ENCODE results near the gene SLC37A1.

The SLC37A1 gene

DNA sequence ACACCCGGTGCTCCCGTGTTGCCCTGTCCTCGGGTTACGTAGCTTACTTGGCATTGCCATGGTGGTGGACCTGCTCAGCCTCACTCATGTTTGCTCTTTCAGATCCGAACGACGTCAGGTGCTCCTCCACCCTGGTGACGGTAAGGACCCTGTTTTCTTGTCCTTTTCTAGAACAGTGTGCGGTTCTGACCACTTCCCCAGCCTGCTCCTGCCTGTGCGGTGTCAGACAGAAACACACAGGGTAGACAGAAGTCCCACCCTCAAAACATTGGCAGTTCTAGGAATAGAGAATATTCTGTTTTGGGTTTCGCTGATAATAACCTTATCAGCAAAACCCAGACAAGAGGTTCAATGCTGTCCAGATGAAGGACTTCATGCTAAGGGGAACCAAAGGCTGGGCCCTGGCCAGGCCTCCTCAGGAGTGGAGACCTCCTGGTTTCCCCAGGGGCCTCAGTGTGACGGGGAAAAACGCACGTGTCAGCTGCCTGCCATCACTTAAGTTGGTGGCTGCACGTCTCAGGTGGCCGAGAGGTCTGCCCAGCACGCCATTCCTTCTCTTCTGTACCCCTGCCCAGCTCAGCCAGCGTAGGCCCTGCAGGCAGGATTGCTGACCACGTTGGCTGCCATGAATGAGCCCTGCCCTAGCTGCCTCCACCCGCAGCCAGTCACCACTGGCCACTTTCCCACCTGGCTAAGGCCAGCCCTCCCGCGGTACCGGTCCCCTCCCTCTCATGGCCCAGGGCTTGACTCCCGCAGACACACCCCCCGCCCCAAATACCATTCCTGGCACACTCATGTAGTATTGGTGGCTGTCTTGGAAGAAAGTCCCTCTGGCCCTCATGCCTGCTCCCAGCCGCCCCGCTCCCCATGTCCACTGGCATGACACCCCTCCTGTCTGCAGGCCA, 33.6 kb downstream of the SLC37A1 start:
- peak; percentile 92 for DNase-seq

- DNase-seq = no peak
Observed at GRCh38 chr21:42547906-42548365, 34.3 kb downstream of the SLC37A1 start.

DNA sequence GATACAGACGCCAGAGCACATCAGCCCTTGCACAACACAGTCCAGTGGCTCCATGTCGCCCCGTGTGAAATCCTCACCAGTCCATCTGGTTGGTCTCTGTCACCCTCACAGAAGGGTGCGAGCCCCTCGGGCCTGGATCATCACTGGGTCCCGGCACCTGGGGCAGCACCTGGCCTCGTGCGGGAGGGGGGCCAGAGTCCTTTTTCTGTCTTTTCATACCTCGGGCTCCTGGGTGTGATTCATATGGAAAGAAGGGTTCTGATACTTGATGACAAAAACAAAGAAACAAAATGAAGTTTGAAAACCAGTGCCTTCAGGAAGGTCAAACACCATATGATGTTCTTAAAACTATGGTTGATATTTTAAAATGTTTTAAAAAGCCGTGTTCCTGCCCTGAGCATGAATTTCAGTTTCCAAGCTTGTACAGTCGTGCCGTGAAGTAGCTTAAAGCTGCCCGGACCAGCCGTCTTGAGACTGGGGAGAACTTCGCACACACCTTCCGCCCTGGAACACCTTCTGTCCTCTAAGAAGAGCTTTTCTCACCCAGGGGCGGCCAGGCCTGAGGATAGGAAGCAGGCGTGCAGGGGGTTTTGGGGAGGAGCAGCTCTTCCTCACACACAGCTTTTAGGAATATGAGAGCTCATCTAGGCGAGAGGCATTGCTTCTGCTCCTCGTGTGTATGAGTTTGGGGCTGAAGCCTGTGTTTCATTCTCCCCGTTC, 35.2 kb downstream of the SLC37A1 start:
- no peak for DNase-seq

DNA sequence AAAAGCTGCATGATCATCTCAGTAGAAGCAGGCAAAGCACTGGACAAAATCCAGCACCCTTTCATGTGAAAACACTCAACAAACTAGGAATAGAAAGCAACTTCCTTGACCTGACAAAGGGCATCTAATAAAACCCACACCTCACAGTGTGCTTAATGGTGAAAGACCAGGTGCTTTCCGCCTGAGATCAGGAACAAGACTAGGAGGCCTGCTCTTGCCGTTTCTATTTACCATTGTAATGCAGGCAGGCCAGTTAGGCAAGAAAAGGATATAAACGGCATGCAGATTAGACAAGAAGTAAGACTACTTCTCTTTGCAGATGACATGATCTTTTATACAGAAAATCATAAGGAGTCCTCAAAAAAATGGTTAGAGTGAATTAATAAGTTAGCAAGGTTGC, 37.2 kb downstream of the SLC37A1 start:
- no peak for DNase-seq

GRCh38 chr21:42552407-42553336, 39.0 kb downstream of the SLC37A1 start:
- DNase-seq = no peak

DNA sequence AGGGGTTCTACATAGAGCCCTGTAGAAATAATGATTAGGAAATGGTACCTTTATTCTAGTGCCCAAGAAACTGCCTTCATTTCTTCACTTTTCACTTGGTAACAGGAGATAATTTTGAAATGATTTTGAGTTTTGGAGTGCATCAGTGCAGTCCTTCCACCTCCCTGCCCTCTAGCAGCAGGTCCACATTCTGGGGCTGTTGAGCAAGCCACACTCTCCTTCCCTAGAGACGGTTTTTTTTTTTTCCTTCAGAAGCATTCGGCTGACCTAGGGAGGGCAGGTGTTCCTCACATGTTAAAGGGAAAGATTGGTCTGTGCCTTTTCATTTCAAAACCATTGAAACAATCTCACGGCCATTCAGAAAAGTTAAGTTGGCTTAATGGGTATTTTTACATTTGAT, 39.8 kb downstream of the SLC37A1 start:
- no peak for DNase-seq

- no peak for DNase-seq
Observed at GRCh38 chr21:42554251-42554961, 40.8 kb downstream of the SLC37A1 start.

DNA sequence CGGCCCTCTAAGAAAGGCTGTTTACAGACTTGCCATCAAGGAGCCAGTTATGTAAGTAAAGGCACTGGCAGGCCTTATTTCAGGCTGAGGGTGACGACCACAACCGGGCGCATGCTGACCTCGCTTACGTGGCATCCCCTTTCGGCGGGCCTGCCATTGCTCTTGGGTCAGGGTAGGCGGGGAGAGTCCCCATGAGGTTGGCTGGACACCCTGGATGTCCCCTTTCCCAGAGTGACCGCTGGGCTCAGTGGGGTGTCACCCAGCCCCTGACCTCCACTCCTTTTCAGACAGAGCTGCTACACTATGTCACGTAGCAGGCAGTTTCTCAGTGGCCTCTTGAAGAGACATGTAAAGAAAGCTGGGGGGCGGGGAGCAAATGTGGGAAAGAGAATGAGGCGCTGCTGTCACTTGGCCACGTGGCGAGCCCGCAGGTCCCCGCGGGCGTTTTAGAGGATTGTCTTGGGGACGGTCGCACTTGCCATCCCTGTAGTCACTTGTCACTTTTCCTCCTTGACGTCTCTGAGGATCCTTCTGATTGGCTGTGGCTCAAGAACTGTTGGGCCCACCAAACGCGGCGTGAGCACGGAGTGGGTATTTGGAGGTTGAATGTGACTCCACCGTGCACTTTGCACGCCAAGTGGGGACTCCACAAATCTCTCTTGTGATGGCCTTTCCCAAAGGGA, 42.2 kb downstream of the SLC37A1 start:
- DNase-seq = no peak

DNA sequence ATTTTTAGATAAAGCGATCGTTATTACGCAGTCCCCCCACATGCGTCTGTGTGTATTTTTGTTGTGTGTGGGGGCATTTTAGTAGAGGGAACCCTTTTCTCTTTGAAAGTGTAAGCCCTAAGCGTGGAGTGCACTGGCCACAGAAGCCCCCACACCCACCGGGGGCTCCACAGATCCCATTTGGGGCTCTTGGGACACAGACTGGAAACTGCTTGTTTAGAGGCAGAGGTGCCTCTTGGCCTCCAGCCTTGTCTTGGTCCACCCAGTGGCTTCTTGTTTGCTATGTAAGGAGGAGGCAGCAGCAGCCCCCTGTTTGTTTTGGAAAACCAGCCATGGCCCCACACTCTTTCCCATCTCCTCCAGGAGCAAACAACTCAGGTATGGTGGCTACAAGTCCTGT, 42.8 kb downstream of the SLC37A1 start:
- DNase-seq = no peak

DNA sequence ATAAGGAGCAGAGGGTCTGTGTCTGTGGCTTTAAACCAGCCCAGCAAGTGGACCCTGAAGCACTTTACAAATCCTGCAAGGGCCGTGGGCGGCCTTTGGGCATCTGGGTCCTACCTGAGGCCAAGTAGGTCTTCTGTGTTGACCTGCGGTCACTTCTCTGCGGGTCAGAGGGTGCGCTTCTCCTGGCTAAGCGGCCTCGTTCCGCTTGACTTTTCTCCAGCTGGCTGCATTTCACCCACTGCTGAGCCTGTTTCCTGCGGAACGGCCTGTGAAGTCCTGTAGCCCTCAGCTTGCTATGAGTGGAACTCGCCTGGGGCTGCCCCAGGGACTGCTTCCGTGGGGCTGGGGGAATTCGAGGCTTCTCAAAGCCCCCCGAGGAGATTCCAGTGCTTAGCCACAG, 43.3 kb downstream of the SLC37A1 start:
- no peak for DNase-seq

GRCh38 chr21:42557420-42557819, 43.8 kb downstream of the SLC37A1 start:
- DNase-seq = no peak

DNA sequence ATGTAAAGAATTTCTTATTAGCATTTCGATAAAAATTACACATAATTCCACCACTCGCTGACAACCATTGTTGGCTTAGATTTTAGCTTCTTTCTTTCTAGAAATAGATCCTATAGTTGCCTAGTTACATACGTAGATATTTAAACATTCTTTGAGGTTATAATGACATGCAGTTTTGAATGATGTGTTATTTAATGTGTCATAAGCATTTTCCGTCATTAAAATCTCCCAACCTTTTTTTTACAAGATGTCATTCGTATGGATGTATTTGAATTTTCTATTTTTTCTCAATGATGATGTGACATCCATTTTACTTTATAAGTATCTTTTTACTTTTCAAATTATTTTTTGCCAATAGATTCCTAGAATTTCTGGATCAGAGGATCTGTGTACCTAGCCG, 44.7 kb downstream of the SLC37A1 start:
- no peak for DNase-seq

DNA sequence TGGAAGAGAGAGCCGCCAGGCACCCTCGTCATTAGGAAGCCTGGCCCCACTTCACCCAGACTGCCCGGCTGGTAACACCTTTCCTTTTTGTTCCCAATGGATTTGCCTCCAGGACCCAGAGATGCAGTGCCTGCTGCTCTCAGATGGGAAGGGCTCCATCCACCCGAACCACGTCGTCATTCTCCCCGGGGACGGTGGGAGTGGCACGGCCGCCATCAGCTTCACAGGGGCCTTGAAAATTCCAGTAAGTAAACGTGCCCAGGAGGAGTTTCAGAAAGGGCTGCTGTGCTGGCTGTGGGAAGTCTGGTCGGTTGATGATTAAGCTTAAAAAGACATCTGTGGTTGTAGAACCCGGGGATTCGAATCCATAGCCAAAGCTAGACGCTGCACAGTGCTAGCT, 45.2 kb downstream of the SLC37A1 start:
- no peak for DNase-seq

DNA sequence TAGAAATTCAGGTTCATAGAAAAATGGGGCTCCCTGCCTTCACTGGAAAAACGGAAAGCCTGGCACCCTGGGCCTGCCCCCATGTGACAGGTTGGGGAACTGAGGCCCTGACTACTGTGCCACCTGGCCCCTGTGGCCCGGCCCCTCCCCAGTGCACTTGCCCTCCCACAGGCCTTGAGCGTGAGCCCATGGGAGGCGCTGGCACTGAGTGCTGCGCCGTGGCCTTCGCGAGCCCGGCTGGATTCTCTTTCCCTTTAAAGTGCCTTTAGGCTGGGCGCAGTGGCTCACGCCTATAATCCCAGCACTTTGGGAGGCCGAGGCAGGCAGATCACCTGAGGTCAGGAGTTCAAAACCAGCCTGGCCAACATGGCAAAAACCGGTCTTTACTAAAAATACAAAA, 45.7 kb downstream of the SLC37A1 start:
- no peak for DNase-seq

DNA sequence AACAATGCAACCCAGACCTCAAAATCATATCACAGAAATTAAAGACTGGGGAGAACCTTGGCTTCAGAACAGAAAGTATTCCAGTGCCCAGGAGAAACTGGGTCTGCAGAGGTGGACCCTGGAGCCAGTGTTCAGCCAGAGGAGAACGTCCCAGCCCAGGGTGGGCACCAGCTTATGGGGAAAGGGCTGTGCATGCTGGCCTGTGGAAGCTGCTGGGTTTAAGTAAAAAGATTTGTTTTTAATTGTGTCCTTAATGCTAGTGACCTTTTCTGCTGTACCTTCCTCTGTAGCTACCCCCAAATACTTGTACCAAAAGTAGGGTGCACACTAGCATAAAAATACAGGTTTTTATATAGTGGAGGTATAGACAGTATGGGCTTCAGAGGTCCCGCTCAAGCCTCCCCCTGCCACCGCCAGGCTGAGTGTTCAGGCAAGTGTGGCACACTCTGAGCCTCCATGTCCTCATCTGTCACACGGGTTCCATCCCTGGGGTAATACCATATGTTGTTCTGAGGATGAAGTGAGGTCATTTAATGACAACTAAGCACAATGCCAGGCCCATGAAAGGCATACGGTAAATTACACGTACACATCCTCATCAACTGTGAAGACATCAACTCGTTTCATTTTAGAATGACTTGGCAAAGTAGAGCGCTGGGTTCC, 47.0 kb downstream of the SLC37A1 start:
- no peak for DNase-seq

- peak; percentile 19 for DNase-seq
Observed at GRCh38 chr21:42561762-42562650, 48.4 kb downstream of the SLC37A1 start.

GRCh38 chr21:42562816-42563215, 49.2 kb downstream of the SLC37A1 start:
- no peak for DNase-seq

DNA sequence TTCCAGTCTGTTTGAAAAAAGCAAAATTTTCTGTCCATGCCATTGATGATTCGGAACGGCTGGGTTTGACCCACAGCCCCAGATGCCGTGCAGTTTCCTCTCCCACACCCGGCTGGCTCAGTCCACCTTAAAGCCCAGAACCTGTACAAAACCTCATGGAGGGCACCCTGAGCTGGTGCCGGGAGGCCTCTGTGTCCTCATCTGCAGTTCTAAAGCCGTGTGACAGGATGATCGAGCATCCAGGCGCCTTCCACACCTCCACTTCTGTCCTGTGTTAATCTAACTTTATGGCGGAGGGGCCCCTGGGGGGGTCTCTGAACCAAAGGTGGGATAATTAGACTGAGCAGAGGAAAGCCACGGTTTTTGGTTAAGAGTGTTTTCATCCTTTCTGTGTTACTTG, 49.6 kb downstream of the SLC37A1 start:
- DNase-seq = no peak

GRCh38 chr21:42563686-42564085, 50.0 kb downstream of the SLC37A1 start:
- DNase-seq = no peak

DNA sequence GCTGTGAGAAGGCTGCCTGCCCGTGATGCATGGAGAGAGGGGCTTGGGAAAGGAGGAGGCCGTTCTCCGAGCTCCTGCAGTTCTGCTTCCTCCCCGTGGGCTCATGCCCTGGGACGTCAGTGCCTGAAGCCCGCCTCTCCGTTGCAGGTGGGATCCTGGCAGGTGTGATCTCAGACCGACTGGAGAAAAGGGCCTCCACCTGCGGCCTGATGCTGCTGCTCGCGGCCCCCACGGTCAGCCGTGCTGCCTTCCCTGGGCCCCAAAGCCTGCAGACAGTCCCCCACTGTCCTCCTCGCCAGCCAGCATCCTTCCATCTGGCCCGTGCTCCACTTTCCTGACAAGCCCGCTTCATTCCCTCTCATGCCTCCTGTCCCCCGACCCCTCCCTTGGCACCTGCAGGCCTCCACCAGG, 50.9 kb downstream of the SLC37A1 start:
- no peak for DNase-seq
